Endothelial cell (in vitro differentiated cells): ENCODE data around the gene P3H2. TPM values are rescaled to one million over a fixed set of nuclear protein-coding genes. Genes with fewer than 3 reads are reported as not detected.

Experiments used
- DNase-seq: peaks from one replicate; pipeline ENCODE4 v3.0.0; 2021; ENCODE audit warnings: low spot score
- H3K27ac Mint-ChIP-seq: one replicate; pipeline ENCODE4 v1.8.0; 2021; ENCODE audit warnings: mixed read lengths, inconsistent platforms; ENCODE audit not compliant: unreplicated experiment
- H3K27me3 Mint-ChIP-seq: one replicate; pipeline ENCODE4 v1.8.0; 2021; ENCODE audit warnings: mild to moderate bottlenecking, moderate library complexity, mixed read lengths, inconsistent platforms; ENCODE audit not compliant: unreplicated experiment
- H3K36me3 Mint-ChIP-seq: one replicate; pipeline ENCODE4 v1.8.0; 2021; ENCODE audit warnings: mild to moderate bottlenecking, low read depth, mixed read lengths, inconsistent platforms; ENCODE audit not compliant: unreplicated experiment
- H3K4me1 Mint-ChIP-seq: one replicate; pipeline ENCODE4 v1.8.0; 2021; ENCODE audit warnings: mild to moderate bottlenecking, mixed read lengths, inconsistent platforms; ENCODE audit not compliant: unreplicated experiment
- H3K4me3 Mint-ChIP-seq: one replicate; pipeline ENCODE4 v1.8.0; 2021; ENCODE audit warnings: mild to moderate bottlenecking, mixed read lengths, inconsistent platforms; ENCODE audit not compliant: unreplicated experiment
- H3K9me3 Mint-ChIP-seq: one replicate; pipeline ENCODE4 v1.8.0; 2021; ENCODE audit warnings: mixed read lengths, inconsistent platforms; ENCODE audit not compliant: unreplicated experiment
- CTCF ChIP-seq: fragments of 200-600 bp; sonication (generic); IDR thresholded peaks from one replicate; pipeline ENCODE4 v1.5.0; 2021; ENCODE audit warnings: antibody characterized with exemption; ENCODE audit not compliant: unreplicated experiment
- total RNA-seq: library from RNA; stranded (reverse); fragmentation: NEBNext Ultra II Directional; extraction: Animal tissue kit (Norgen Biotek cat#: 25700); gene quantifications from one replicate; pipeline ENCODE4 v1.2.1, GENCODE V29; 2021; ENCODE audit not compliant: unreplicated experiment

The P3H2 gene
- total RNA-seq, 1 donor from 2014 or later, result 1.5 TPM

GRCh38 chr3:190099099-190099498 lies 21.6 kb downstream of the P3H2 start:
- DNase-seq, result no peak
- no peaks in the 10 kb centered on the region for H3K27me3 Mint-ChIP-seq
- H3K4me3 Mint-ChIP-seq, result no peak overlapping the region
- no peak overlapping the region for H3K27ac Mint-ChIP-seq
- no peaks in the 10 kb centered on the region for H3K36me3 Mint-ChIP-seq
- H3K4me1 Mint-ChIP-seq, result peaks cover 7% of the 10 kb centered on the region
- peaks cover 4% of the 10 kb centered on the region for H3K9me3 Mint-ChIP-seq
- no peak for TF ChIP-seq CTCF

- Mint-ChIP-seq H3K27me3 (no peaks in the 10 kb centered on the region), H3K36me3 (no peaks in the 10 kb centered on the region), H3K27ac (no peak overlapping the region), H3K4me1 (peaks cover 10% of the 10 kb centered on the region), H3K4me3 (no peak overlapping the region), H3K9me3 (peaks cover 4% of the 10 kb centered on the region)
- TF ChIP-seq CTCF, result no peak
- peak; percentile 35 for DNase-seq
Observed at GRCh38 chr3:190097617-190098016, 23.1 kb downstream of the P3H2 start.

- Mint-ChIP-seq H3K27me3 (no peaks in the 10 kb centered on the region), H3K27ac (no peak overlapping the region), H3K4me3 (no peak overlapping the region), H3K36me3 (no peaks in the 10 kb centered on the region), H3K9me3 (peaks cover 4% of the 10 kb centered on the region), H3K4me1 (peaks cover 10% of the 10 kb centered on the region)
- TF ChIP-seq CTCF, result no peak
- no peak for DNase-seq
Observed at GRCh38 chr3:190097025-190097424, 23.7 kb downstream of the P3H2 start.

- H3K36me3 Mint-ChIP-seq, result no peaks in the 10 kb centered on the region
- TF ChIP-seq CTCF, result no peak
- no peak for DNase-seq
- H3K4me1 Mint-ChIP-seq, result peaks cover 10% of the 10 kb centered on the region
- peaks cover 4% of the 10 kb centered on the region for H3K9me3 Mint-ChIP-seq
- H3K4me3 Mint-ChIP-seq, result no peak overlapping the region
- no peaks in the 10 kb centered on the region for H3K27me3 Mint-ChIP-seq
- H3K27ac Mint-ChIP-seq, result no peak overlapping the region
Observed at GRCh38 chr3:190096345-190096744, 24.4 kb downstream of the P3H2 start.

- Mint-ChIP-seq H3K27me3 (no peaks in the 10 kb centered on the region), H3K36me3 (no peaks in the 10 kb centered on the region), H3K27ac (no peak overlapping the region), H3K4me1 (peaks cover 10% of the 10 kb centered on the region), H3K4me3 (no peak overlapping the region), H3K9me3 (peaks cover 4% of the 10 kb centered on the region)
- DNase-seq, result no peak
- TF ChIP-seq CTCF, result no peak
Observed at GRCh38 chr3:190094160-190094718, 26.5 kb downstream of the P3H2 start.
